Measurements from ENCODE around the gene KCNIP4. TPM values are rescaled to one million over a fixed set of nuclear protein-coding genes. Genes with fewer than 3 reads are reported as not detected.

Gene KCNIP4
- total RNA-seq, 1 experiment from 2014 or later = 0.91 TPM

- intact Hi-C loops (cut with micrococcal nuclease) = no loop called here
- CTCF ChIA-PET = no interaction called here
These were observed 938.6 kb downstream of the KCNIP4 start for GRCh38 chr4:21009956-21010355.

DNA sequence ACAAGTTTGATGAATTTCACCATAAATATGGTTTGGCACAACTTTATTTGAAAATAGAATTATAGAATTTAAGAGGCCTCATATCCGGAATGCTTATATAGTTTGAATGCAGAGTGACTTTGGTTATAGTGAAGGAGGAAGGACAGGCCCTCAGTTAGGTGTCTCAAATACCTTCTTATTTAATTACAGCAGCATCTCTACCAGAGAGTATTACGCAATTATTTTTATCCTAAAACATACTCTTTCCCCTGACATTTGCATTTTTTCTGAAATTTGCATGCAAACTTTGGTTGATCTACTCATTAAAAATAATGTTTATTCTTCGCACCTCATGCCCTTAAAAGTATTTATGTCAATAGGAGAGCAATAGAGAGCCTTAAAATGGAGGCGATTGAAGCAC lies 942.9 kb downstream of the KCNIP4 start:
- TF ChIP-seq CTCF (IDR thresholded peaks at IDR 0.05; ENCODE audit: unreplicated experiment) = no peak
- Mint-ChIP-seq H3K27me3 (ENCODE audit: insufficient read depth, unreplicated experiment) (no peaks in the 10 kb centered on the region), H3K4me1 (ENCODE audit: insufficient read depth, unreplicated experiment) (peaks cover 5% of the 10 kb centered on the region), H3K27ac (ENCODE audit: low read depth, unreplicated experiment) (no peak overlapping the region), H3K4me3 (ENCODE audit: unreplicated experiment) (no peak overlapping the region), H3K9me3 (ENCODE audit: unreplicated experiment) (peaks cover 14% of the 10 kb centered on the region), H3K36me3 (ENCODE audit: insufficient read depth, unreplicated experiment) (no peaks in the 10 kb centered on the region)
- ChIA-PET POLR2A (no interaction called here), CTCF (no interaction called here)
- BruUV-seq (replicated peaks) = no TSS peak
- intact Hi-C loops (cut with micrococcal nuclease) = no loop called here
- DNase-seq (ENCODE audit: unreplicated experiment) = no peak

More at GRCh38 chr4:21009956-21010355, 938.6 kb downstream of the KCNIP4 start:
- H3K27me3 Mint-ChIP-seq (ENCODE audit: insufficient read depth, unreplicated experiment) = no peaks in the 10 kb centered on the region
- peaks cover 8% of the 10 kb centered on the region for H3K9me3 Mint-ChIP-seq (ENCODE audit: unreplicated experiment)
- no peak for DNase-seq (ENCODE audit: unreplicated experiment)
- no peaks in the 10 kb centered on the region for H3K36me3 Mint-ChIP-seq (ENCODE audit: insufficient read depth, unreplicated experiment)
- TF ChIP-seq CTCF (IDR thresholded peaks at IDR 0.05; ENCODE audit: unreplicated experiment) = no peak
- H3K4me1 Mint-ChIP-seq (ENCODE audit: insufficient read depth, unreplicated experiment) = peaks cover 17% of the 10 kb centered on the region
- BruUV-seq (replicated peaks) = no TSS peak
- H3K4me3 Mint-ChIP-seq (ENCODE audit: unreplicated experiment) = no peak overlapping the region
- H3K27ac Mint-ChIP-seq (ENCODE audit: low read depth, unreplicated experiment) = no peak overlapping the region
- POLR2A ChIA-PET = no interaction called here

DNA sequence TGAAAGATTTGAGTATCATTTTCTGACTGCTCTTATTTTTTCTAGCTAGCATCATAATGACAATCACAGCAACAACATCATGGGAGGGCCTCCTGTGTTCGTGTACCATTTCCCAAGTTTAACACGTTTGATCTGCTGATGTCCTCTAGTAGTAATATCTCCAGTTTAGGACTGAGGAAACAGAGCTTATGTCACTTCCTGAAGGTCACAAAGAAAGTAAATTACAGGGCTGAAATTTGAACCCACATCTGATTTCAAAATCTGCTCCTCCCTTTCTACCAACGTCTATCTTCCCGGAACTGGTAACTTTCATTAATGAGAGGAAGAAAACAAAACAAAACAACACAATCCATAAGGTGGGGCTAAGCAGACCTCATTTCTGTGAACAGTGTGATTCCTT lies 945.6 kb downstream of the KCNIP4 start:
- intact Hi-C loops (cut with micrococcal nuclease) = no loop called here
- peak; percentile 10 for DNase-seq (ENCODE audit: unreplicated experiment)
- no TSS peak for BruUV-seq (replicated peaks)
- ChIA-PET POLR2A (interaction anchor here (1.0 kb wide), 1 partner anchor 13 kb away, joined by 3 read pairs; no protein-coding TSS in a partner anchor), CTCF (interaction anchor here (0.7 to 0.8 kb wide), 2 partner anchors 10 to 265 kb away, joined by 3 read pairs; no protein-coding TSS in a partner anchor)
- no peak for TF ChIP-seq CTCF (IDR thresholded peaks at IDR 0.05; ENCODE audit: unreplicated experiment)
- Mint-ChIP-seq H3K9me3 (ENCODE audit: unreplicated experiment) (peaks cover 14% of the 10 kb centered on the region), H3K27me3 (ENCODE audit: insufficient read depth, unreplicated experiment) (no peaks in the 10 kb centered on the region), H3K27ac (ENCODE audit: low read depth, unreplicated experiment) (no peak overlapping the region), H3K4me3 (ENCODE audit: unreplicated experiment) (no peak overlapping the region), H3K4me1 (ENCODE audit: insufficient read depth, unreplicated experiment) (peaks cover 5% of the 10 kb centered on the region), H3K36me3 (ENCODE audit: insufficient read depth, unreplicated experiment) (no peaks in the 10 kb centered on the region)

- H3K36me3 Mint-ChIP-seq (ENCODE audit: insufficient read depth, unreplicated experiment) = no peaks in the 10 kb centered on the region
- TF ChIP-seq CTCF (IDR thresholded peaks at IDR 0.05; ENCODE audit: unreplicated experiment) = no peak
- DNase-seq (ENCODE audit: unreplicated experiment) = no peak
- intact Hi-C loops (cut with micrococcal nuclease) = no loop called here
- H3K27ac Mint-ChIP-seq (ENCODE audit: low read depth, unreplicated experiment) = no peak overlapping the region
- no peaks in the 10 kb centered on the region for H3K27me3 Mint-ChIP-seq (ENCODE audit: insufficient read depth, unreplicated experiment)
- H3K4me3 Mint-ChIP-seq (ENCODE audit: unreplicated experiment) = no peak overlapping the region
- CTCF ChIA-PET = interaction anchor here (0.8 kb wide), 1 partner anchor 9 kb away, joined by 3 read pairs; no protein-coding TSS in a partner anchor
- H3K4me1 Mint-ChIP-seq (ENCODE audit: insufficient read depth, unreplicated experiment) = peaks cover 5% of the 10 kb centered on the region
- POLR2A ChIA-PET = no interaction called here
- H3K9me3 Mint-ChIP-seq (ENCODE audit: unreplicated experiment) = peaks cover 14% of the 10 kb centered on the region
- BruUV-seq (replicated peaks) = no TSS peak
These were observed 946.3 kb downstream of the KCNIP4 start for GRCh38 chr4:21002286-21002685.
